HEK293T (cell line): Measurements from ENCODE around the gene DMBX1.

Source experiments
- CTCF ChIA-PET: fragments of 350-600 bp; formaldehyde crosslinking; extraction: SDS; loops from one replicate; lab custom pipeline; 2021; ENCODE audit warnings: antibody characterized with exemption, inconsistent platforms; lab: Yijun Ruan, JAX
- POLR2A ChIA-PET: fragments of 350-600 bp; formaldehyde crosslinking; extraction: SDS; loops from one replicate; lab custom pipeline; 2020; ENCODE audit warnings: antibody characterized with exemption, inconsistent platforms; lab: Yijun Ruan, JAX
- DNase-seq: peaks from one replicate; pipeline ENCODE4 v3.0.0; 2012; ENCODE audit warnings: mixed read lengths; ENCODE audit errors: extremely low spot score
- ARNT ChIP-seq: fragments of 450-650 bp; IDR thresholded peaks from 2 replicates; pipeline ENCODE4 v1.6.1; 2017; ENCODE audit warnings: mild to moderate bottlenecking
- BHLHE40 ChIP-seq: fragments of 450-650 bp; IDR thresholded peaks from 2 replicates; pipeline ENCODE4 v1.6.1; 2016; ENCODE audit warnings: mild to moderate bottlenecking, moderate library complexity, borderline replicate concordance
- CTBP1 ChIP-seq: fragments of 450-650 bp; IDR thresholded peaks from 2 replicates; pipeline ENCODE4 v1.6.1; 2016; ENCODE audit warnings: borderline replicate concordance
- ELF4 ChIP-seq: fragments of 450-650 bp; IDR thresholded peaks from 2 replicates; pipeline ENCODE4 v1.6.1; 2017; ENCODE audit warnings: antibody characterized with exemption
- FOXA1 ChIP-seq: fragments of 450-650 bp; IDR thresholded peaks from 2 replicates; pipeline ENCODE4 v1.6.1; 2016; ENCODE audit warnings: mild to moderate bottlenecking
- FOXK2 ChIP-seq: fragments of 450-650 bp; IDR thresholded peaks from 2 replicates; pipeline ENCODE4 v1.6.1; 2016; ENCODE audit warnings: mild to moderate bottlenecking
- FOXM1 ChIP-seq: fragments of 450-650 bp; IDR thresholded peaks from 2 replicates; pipeline ENCODE4 v1.6.1; 2017; ENCODE audit warnings: mild to moderate bottlenecking, borderline replicate concordance
- HDGF ChIP-seq: fragments of 450-650 bp; IDR thresholded peaks from 2 replicates; pipeline ENCODE4 v1.6.1; 2017; ENCODE audit warnings: antibody characterized with exemption, borderline replicate concordance
- L3MBTL2 ChIP-seq: fragments of 450-650 bp; conservative IDR thresholded peaks from 2 replicates; pipeline ENCODE4 v1.6.1; 2016; ENCODE audit warnings: mild to moderate bottlenecking
- LEF1 ChIP-seq: fragments of 450-650 bp; IDR thresholded peaks from 2 replicates; pipeline ENCODE4 v1.6.1; 2017; ENCODE audit warnings: mild to moderate bottlenecking, borderline replicate concordance
- NFRKB ChIP-seq: fragments of 450-650 bp; IDR thresholded peaks from 2 replicates; pipeline ENCODE4 v1.6.1; 2016; ENCODE audit warnings: mild to moderate bottlenecking, moderate library complexity
- PKNOX1 ChIP-seq: fragments of 450-650 bp; IDR thresholded peaks from 2 replicates; pipeline ENCODE4 v1.6.1; 2016
- SP1 ChIP-seq: fragments of 450-650 bp; IDR thresholded peaks from 2 replicates; pipeline ENCODE4 v1.6.1; 2017
- SUZ12 ChIP-seq: fragments of 450-650 bp; IDR thresholded peaks from 2 replicates; pipeline ENCODE4 v1.6.1; 2016; ENCODE audit warnings: mild to moderate bottlenecking
- TARDBP ChIP-seq: fragments of 450-650 bp; IDR thresholded peaks from 2 replicates; pipeline ENCODE4 v1.6.1; 2016
- ZNF384 ChIP-seq: fragments of 450-650 bp; IDR thresholded peaks from 2 replicates; pipeline ENCODE4 v1.6.1; 2016

DMBX1 gene

DNA sequence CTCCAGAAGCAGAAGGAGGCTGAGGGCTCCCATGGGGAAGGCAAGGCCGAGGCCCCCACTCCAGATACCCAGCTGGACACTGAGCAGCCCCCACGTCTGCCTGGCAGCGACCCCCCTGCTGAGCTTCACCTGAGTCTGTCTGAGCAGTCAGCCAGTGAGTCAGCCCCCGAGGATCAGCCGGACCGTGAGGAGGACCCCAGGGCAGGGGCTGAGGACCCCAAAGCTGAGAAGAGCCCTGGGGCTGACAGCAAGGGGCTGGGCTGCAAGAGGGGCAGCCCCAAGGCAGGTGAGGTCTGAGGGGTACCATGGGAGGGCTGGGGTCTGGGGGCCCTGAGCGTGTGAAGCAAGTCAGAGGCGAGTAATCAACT lies 21.3 kb downstream of the DMBX1 start:
- no peak for TF ChIP-seq PKNOX1
- TF ChIP-seq ZNF384: no peak
- no peak for TF ChIP-seq CTBP1
- no peak for TF ChIP-seq NFRKB
- TF ChIP-seq BHLHE40: no peak
- no peak for TF ChIP-seq SP1
- TF ChIP-seq FOXA1: no peak
- ChIA-PET POLR2A (no interaction called here), CTCF (interaction anchor here (1.1 kb wide), 1 partner anchor 13 kb away, joined by 3 read pairs; no protein-coding TSS in a partner anchor)
- no peak for DNase-seq

GRCh38 chr1:46512135-46512791 lies 22.6 kb downstream of the DMBX1 start:
- POLR2A ChIA-PET: no interaction called here
- CTCF ChIA-PET: interaction anchor here (1.1 kb wide), 1 partner anchor 12 kb away, joined by 3 read pairs; no protein-coding TSS in a partner anchor
- DNase-seq: no peak
- TF ChIP-seq SP1: no peak
- TF ChIP-seq TARDBP: no peak
- TF ChIP-seq NFRKB: no peak
- no peak for TF ChIP-seq ZNF384

- no peak for DNase-seq
- ChIA-PET CTCF (no interaction called here), POLR2A (no interaction called here)
- no peak for TF ChIP-seq FOXA1
- no peak for TF ChIP-seq HDGF
These were observed 23.2 kb downstream of the DMBX1 start for GRCh38 chr1:46512792-46513190.

- TF ChIP-seq SUZ12 (no peak), ELF4 (no peak), FOXM1 (no peak), ARNT (no peak), BHLHE40 (no peak)
- POLR2A ChIA-PET: no interaction called here
- no peak for DNase-seq
- CTCF ChIA-PET: no interaction called here
These were observed 23.9 kb downstream of the DMBX1 start for GRCh38 chr1:46513536-46513935.

GRCh38 chr1:46515576-46515975 lies 25.9 kb downstream of the DMBX1 start:
- CTCF ChIA-PET: interaction anchor here (0.9 kb wide), 1 partner anchor 27 kb away, joined by 3 read pairs; no protein-coding TSS in a partner anchor

DNA sequence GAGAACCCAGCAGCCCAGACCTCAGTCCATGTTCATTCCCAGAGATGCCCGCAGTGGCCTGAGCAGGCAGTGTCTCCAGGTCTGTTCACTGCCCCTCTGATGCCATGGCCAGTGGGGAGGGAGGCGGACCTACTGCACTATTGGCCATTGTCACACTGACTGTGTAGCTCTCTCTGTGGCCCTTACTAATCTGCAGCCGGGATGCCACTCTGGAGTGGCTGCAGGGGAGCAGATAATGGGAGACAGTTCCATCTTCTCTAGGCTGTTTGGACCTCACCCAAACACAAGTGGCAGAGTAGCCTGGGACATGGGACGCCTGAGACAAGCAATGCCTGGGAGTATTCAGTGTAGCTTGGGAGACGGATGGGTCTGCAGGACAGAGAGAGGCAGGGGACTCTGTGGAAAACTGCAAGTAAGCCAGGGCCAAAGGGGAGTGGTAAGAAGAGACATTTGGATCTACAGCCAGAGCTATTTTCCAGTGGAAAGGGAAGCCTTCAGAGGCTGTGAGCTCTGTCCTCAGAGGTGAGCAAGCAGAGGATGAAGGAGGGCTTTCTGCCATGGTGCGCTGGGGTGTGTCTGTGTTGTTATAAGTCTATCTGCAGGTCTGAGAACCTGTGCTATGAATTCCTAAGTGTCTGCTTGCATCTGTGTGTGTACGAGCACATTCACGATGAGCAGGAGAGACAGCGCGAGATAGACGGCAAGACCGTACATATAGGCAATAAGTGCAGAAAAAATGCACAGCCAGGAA lies 26.7 kb downstream of the DMBX1 start:
- ChIA-PET CTCF (interaction anchor here (0.9 to 1.7 kb wide), 3 partner anchors 11 to 28 kb away, joined by 3 read pairs; a partner anchor contains a TSS), POLR2A (no interaction called here)
- TF ChIP-seq FOXA1: no peak
- no peak for TF ChIP-seq HDGF
- no peak for TF ChIP-seq PKNOX1
- TF ChIP-seq NFRKB: no peak
- TF ChIP-seq L3MBTL2: no peak
- TF ChIP-seq SUZ12: no peak
- DNase-seq: no peak

More at GRCh38 chr1:46515576-46515975, 25.9 kb downstream of the DMBX1 start:
- TF ChIP-seq ZNF384: no peak
- POLR2A ChIA-PET: no interaction called here
- no peak for DNase-seq

DNA sequence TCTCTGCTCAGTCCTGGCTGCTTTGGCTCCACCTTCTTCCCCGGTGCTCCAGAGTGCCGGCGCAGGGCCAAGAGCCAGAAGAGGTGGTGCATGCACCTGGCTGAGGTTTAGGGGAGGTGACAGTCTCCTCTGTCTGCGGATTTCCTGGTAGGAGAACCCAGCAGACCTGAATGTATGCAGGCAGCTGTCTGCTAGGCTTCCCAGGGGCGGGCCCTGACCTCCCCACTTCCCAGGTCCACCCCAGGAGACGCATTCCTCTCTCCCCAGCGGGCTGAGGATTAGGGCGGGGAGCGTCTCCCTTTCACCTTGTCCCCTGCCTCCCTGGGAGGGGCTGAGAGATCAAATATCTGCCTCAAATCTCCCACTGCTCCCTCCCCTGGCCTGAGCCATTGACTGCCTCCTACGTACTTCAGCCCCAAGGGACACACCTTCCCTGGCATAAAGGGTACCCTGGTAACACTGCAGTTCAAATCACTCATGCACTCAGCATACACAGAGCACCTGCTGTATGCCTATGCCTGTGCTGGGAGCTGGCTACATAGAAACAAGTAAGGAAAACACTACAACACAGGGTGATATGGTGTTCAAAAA lies 27.5 kb downstream of the DMBX1 start:
- POLR2A ChIA-PET: no interaction called here

More for the DNA sequence above, 27.5 kb downstream of the DMBX1 start:
- DNase-seq: no peak
- TF ChIP-seq PKNOX1 (no peak), ARNT (no peak), FOXM1 (no peak), BHLHE40 (no peak), FOXA1 (no peak), FOXK2 (no peak), NFRKB (no peak), ELF4 (no peak), TARDBP (no peak), CTBP1 (no peak), ZNF384 (no peak), SP1 (no peak), L3MBTL2 (no peak), LEF1 (no peak), HDGF (no peak), SUZ12 (no peak)
- CTCF ChIA-PET: interaction anchor here (0.6 to 1.7 kb wide), 4 partner anchors 10 to 73 kb away, joined by 3 to 4 read pairs (median 3); a partner anchor contains a TSS
